ENCODE results near the gene ACTN2. TPM values are rescaled to one million over a fixed set of nuclear protein-coding genes. Genes with fewer than 3 reads are reported as not detected.

The ACTN2 gene
- total RNA-seq, 1 donor from 2014 or later: 1,943 TPM

GRCh38 chr1:236687273-236687672 lies 974 bp downstream of the ACTN2 start:
- intact Hi-C loops (cut with DNase I): loop anchor here (10.0 kb wide), 1 partner anchor 72 kb away; no protein-coding TSS in a partner anchor
- ATAC-seq (ENCODE audit: poor library complexity) (peak; percentile 68), DNase-seq (no peak)

DNA sequence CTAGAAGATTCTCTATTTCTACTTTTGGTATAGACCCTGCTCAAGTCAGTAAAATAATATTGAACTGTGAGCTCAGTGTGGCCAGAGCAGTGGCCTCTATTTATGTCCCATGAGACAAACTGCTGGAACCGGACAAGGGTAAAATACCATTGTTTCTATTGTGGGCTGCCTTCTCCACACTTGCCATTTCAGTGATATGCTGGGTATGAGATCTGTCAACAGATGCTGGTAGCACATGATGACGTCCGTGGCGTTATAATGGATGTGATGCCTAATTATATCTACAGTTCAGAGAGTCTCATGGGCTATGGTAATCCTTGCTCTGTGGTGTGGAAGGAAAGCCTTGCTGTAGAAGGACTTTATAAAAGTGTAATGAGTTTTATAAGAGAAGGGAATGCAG lies 2.4 kb downstream of the ACTN2 start:
- intact Hi-C loops (cut with DNase I): loop anchor here (10.0 kb wide), 1 partner anchor 74 kb away; no protein-coding TSS in a partner anchor
- DNase-seq (no peak), ATAC-seq (ENCODE audit: poor library complexity) (peak; percentile 65)

DNA sequence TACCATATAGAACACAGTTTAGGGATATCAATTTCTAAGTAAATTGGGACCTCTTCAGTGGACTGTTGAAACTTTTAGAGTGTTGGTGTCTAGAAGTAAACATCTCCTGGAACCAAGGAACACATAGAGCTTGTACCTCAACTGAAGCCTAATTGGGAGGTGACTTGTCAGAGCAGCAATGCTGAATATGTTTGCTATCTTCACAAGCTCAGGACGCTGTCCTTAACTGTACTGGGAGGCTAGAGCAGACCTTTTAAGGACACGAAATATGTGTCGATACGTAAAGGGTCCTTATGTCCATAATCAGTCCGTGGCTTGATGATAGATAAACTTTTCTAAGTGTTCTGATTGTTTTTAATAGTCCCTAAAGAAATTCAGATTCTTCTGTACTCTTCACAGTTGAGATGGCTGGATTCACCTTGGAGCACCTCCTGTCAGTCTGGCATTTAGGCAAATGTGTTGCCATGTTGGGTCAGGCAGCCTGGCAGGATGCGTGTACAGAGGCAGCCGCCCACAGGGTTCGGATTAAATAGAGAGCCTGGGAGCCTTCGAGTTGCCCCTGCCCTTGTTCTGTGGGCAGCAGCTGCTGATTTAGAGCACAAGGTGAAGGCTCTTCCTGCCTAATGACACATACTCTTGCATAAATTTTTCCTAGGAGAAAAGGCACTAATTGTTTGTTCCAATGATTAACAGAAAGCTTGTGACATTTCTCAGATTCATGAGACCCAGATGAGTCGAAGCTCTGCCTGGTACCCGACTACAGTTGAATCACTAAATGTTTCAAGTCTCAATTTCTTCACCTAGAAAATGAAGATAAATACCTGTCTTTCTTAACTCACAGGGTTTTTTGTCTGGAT lies 3.6 kb downstream of the ACTN2 start:
- intact Hi-C loops (cut with DNase I): loop anchor here (10.0 kb wide), 1 partner anchor 75 kb away; no protein-coding TSS in a partner anchor
- DNase-seq (peak; percentile 55), ATAC-seq (ENCODE audit: poor library complexity) (peak; percentile 32)

DNA sequence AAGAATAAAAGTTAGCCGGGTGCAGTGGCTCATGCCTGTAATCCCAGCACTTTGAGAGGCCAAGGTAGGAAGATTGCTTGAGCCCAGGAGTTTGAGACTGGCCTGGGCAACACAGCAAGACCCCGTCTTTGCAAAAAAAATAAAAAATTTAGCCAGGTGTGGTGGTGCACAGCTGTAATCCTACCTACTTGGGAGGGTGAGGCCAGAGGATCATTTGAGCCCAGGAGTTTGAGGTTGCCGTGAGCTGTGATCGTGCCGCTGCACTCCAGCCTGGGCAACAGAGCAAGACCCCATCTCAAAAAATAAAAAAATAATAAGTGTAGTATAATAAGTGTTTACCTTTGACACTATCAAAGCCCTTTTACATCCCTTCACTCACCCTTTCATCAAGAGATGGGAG lies 5.0 kb downstream of the ACTN2 start:
- intact Hi-C loops (cut with DNase I): no loop called here
- DNase-seq (no peak), ATAC-seq (ENCODE audit: poor library complexity) (no peak)

GRCh38 chr1:236692128-236692527 lies 5.8 kb downstream of the ACTN2 start:
- intact Hi-C loops (cut with DNase I): no loop called here
- ATAC-seq (ENCODE audit: poor library complexity) (no peak), DNase-seq (no peak)

DNA sequence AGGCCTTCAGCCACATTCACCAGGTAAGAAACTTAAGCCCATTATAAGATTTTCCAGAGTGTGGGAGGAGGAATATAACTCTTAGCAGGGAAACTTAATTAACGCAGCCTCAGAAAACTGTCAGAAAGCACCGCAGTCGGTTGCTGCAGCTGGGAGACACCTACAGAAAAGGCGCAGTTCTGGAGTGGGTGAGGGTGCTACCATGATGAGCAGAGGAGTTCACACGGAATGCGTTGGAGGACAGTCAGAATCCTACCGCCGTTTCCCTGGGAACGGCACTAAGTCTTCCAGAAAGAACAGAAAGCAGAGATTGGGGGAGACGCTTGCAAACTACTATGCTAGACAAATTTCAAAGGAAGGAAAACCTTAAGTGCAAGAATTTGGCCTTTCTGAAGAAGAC lies 6.4 kb downstream of the ACTN2 start:
- intact Hi-C loops (cut with DNase I): no loop called here
- ATAC-seq (ENCODE audit: poor library complexity): no peak
- DNase-seq: no peak

GRCh38 chr1:236699366-236699765 lies 13.1 kb downstream of the ACTN2 start:
- intact Hi-C loops (cut with DNase I): no loop called here
- ATAC-seq (ENCODE audit: poor library complexity) (peak; percentile 1), DNase-seq (no peak)

- intact Hi-C loops (cut with DNase I): no loop called here
- ATAC-seq (ENCODE audit: poor library complexity) (peak; percentile 81), DNase-seq (no peak)
These were observed 14.6 kb downstream of the ACTN2 start for GRCh38 chr1:236700903-236701302.

DNA sequence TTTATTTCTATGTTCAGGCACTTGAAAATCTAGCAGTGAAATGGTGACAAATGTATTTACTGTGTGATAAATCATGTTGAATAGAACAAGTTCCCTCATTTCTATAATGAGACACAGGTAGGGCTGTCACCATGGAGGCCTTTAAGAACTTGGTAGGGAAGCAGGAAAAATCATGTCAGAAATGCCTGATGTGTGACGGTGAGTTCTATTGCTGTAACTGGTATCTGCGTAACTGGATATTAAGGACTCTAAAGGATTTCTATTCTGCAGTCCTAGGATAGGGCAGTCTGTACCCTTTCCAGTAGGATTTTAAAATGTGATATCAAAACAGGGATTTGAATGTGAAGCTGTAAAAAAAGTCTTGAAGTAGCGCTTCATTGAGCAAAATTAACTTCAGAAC lies 15.5 kb downstream of the ACTN2 start:
- ATAC-seq (ENCODE audit: poor library complexity) (peak; percentile 27), DNase-seq (no peak)
- intact Hi-C loops (cut with DNase I): no loop called here

DNA sequence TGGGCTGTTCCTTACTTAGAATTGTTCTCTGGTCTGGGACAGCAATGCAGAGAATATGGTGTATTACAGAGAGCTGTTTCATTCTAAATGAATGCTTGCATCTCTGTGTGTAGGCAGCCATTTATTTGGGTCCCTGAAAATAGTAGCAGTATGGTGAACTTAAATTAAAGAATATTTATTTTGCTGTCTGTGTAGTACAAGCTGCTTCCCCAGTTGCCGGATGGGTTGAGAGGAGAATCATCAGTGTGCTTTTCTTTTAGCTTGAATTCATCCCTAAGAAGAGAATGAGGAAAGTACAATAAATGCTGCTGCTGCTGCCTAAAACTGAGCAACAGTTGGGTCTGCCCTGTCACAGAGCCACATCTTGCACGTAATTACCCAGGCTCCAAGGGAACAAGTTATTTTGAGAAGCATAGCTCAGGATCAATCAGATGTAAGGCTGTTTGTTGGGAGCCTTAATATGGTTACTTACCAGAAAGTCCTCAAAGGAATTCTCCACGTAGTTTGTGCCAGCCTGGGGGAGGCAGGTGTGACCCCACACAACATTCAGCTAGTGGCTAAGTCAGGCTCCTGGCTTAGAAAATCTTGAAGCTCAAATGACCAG lies 16.6 kb downstream of the ACTN2 start:
- intact Hi-C loops (cut with DNase I): no loop called here
- ATAC-seq (ENCODE audit: poor library complexity) (no peak), DNase-seq (no peak)

DNA sequence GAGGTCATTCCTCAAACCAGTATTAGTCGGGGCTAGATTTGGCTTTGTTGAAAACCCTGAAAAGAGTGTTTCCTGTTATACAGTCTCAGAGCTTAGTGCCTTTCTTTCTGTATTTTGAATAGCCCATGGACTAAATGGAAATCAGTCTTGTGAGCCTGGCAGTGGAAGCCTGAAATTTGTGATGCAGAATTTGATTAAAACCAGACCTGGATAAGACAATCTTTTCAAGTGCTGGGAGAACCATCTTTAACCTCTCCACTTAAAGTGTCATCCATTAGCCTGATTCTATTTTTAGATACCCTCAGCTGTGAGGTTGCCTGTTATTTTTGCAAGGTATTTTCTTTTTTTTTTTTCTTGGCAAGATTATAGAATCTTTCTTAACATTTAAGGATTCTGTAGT lies 19.5 kb downstream of the ACTN2 start:
- intact Hi-C loops (cut with DNase I): no loop called here
- ATAC-seq (ENCODE audit: poor library complexity) (peak; percentile 11), DNase-seq (no peak)

- no peak for ATAC-seq (ENCODE audit: poor library complexity)
- intact Hi-C loops (cut with DNase I): no loop called here
- no peak for DNase-seq
These were observed 19.9 kb downstream of the ACTN2 start for GRCh38 chr1:236706183-236706582.

- ATAC-seq (ENCODE audit: poor library complexity) (peak; percentile 9), DNase-seq (no peak)
- intact Hi-C loops (cut with DNase I): no loop called here
These were observed 24.1 kb downstream of the ACTN2 start for GRCh38 chr1:236710328-236710892.

GRCh38 chr1:236716160-236716559 lies 29.9 kb downstream of the ACTN2 start:
- ATAC-seq (ENCODE audit: poor library complexity) (peak; percentile 72), DNase-seq (no peak)
- intact Hi-C loops (cut with DNase I): no loop called here

DNA sequence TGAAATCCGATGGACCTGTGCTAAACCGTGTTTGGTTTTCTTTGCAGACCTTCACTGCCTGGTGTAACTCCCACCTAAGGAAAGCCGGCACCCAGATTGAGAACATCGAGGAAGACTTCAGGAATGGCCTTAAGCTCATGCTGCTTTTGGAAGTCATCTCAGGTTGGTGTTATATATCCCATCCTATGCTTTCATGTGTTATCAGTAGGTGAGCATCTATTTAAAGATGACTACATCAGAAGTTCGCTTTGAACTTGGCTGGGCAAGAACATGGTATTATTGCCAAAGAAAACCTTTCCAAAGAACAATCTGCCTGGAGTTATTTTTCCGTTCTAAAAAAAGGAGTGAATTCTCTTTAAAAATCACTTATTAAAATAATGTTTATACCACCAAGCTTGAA lies 31.5 kb downstream of the ACTN2 start:
- ATAC-seq (ENCODE audit: poor library complexity): no peak
- DNase-seq: no peak
- intact Hi-C loops (cut with DNase I): no loop called here

DNA sequence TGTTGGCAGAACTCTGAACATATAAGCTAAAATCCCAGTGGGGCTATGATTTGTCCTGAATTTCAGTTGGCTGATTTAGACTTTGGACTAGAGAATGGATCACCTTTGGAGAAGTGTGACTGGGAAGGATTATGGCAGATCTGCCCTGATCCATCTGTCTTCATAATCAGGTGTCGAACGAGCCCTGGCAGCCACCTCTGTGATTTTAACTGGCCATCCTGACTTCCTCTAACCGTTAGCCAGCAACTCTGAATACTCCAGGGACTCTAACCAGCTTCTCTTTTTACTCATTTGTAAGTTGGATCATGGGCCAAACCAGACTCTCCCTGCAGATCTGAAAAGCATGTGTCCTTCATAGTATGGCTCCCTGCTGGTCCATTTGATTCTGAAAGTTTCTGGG lies 32.0 kb downstream of the ACTN2 start:
- ATAC-seq (ENCODE audit: poor library complexity) (peak; percentile 30), DNase-seq (no peak)
- intact Hi-C loops (cut with DNase I): no loop called here

GRCh38 chr1:236720206-236720605 lies 33.9 kb downstream of the ACTN2 start:
- intact Hi-C loops (cut with DNase I): no loop called here
- no peak for DNase-seq
- ATAC-seq (ENCODE audit: poor library complexity): no peak

GRCh38 chr1:236720611-236721010 lies 34.3 kb downstream of the ACTN2 start:
- DNase-seq (no peak), ATAC-seq (ENCODE audit: poor library complexity) (no peak)
- intact Hi-C loops (cut with DNase I): no loop called here

GRCh38 chr1:236724049-236724448 lies 37.8 kb downstream of the ACTN2 start:
- DNase-seq: no peak
- intact Hi-C loops (cut with DNase I): no loop called here
- ATAC-seq (ENCODE audit: poor library complexity): no peak

GRCh38 chr1:236724506-236724905 lies 38.2 kb downstream of the ACTN2 start:
- DNase-seq: no peak
- intact Hi-C loops (cut with DNase I): no loop called here
- ATAC-seq (ENCODE audit: poor library complexity): no peak
